Epidermal melanocyte (primary cell): ENCODE results near the gene C2orf92.
A peak's percentile ranks its signal among the peaks of the same experiment; 100 is the strongest.
"Not testable (repeated sequence)": the region's sequence is repeated elsewhere in the genome, so short reads cannot be mapped to it uniquely, and the experiment has no call there.

Experiments used
- DNase-seq: peaks from one replicate; pipeline ENCODE4 v3.0.0; 2011; ENCODE audit warnings: low spot score; ENCODE audit not compliant: insufficient read length

Gene C2orf92

DNA sequence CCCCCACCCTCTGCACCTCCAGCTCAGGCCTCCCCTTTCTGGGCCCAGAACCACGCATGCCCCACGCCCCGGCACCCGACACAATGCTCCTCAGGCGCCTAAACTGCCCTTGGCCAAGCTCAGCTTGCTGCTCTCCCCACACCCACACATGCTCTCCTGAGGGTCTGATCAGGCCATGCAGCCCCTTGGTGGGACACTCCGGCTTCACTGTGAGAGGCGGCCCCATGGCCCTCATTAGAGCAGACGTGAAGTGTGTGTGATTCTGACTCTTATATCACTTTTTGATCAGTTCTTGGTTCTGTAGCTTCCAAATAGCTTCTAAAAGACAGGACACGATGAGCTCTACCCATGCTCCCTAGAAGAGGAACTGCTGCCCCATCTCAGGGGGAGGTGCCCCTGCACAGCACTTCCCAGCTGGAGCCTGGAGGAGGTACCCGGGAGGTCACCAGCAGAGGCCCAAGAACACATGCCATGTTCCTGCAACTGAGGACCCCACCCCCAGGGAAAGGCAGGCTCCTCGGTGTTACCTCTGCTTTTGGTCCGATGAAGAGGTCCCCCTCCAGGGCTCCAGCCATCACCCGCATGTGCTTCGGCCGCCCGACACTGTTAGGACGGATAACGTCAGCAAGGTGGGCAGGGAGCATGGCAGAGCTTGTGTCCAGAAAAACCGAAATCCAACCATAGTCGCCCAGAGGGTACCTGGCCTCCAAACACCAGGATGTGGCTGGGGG lies 9.3 kb upstream of the C2orf92 start:
- no peak for DNase-seq

DNA sequence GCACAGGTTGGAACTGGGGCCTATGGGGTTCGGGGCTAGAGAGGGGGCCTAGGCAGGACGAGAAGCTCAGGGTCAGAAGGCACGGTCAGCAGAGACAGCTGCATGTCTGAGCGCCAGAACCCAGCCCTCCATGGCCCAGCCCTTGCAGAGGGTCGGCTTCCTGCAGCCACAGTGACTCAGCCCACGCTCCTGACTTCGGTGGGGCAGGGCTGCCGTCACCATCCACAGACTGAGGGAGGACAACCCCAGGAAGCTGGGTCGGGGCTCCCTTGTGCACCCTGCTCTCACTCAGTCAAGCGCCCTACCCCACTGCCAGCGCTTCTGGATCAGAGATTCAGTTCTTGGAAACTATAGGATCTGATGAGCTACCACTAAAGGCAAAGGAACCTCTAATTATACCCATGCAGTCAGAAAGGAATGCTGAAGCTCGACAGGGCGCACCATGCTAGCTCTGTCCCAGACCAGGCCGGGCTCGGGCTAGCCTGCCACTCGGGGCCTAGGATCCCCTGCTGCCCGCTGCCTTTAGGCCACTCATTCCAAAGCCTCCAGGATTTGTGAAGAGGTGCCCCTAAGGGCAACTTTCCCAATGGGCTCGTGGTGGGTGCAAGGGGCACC lies 8.6 kb upstream of the C2orf92 start:
- peak; percentile 10 for DNase-seq

DNA sequence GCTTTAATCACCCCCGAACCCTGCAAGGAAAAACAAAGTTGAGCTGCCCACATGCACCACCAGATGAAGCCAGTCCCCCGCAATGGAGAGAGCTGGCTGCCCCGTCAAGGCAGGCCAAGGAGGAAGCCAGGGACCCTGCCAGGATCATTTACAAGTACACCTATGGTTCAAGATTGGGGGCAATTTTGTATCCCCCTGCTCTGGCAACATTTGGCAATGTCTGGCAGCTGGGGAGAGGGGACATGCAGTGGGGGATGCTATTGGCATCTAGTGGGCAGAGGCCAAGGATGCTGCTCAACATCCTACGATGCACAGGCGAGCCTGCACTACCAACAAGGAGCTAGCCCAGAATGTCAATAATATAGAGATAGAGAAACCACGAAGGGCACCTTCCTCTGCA lies 7.6 kb upstream of the C2orf92 start:
- no peak for DNase-seq

DNA sequence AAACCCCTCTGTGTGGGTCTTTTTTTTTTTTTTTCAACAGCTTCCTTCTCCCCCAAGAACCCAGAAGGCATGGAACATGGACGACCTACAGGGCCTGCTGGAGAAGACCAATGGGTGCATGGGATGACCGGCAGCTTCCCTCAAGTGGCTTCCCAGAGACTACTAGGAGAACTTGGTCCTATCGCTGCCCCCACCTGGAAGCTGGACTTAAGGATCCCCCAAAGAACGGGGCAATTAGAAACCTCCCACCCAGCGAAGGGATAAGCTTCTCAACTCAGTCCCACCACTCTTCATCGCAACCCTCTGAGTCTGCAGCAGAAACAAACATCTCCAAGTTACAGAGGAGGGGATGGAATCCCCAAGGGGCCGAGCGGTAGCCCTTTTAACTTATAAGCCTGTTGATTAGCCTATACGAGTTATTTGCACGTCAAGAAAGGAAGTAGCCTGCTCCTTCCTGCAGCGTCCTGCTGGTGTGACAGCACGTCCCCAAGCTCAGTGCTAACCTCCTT lies 7.1 kb upstream of the C2orf92 start:
- DNase-seq, result peak; percentile 12

DNA sequence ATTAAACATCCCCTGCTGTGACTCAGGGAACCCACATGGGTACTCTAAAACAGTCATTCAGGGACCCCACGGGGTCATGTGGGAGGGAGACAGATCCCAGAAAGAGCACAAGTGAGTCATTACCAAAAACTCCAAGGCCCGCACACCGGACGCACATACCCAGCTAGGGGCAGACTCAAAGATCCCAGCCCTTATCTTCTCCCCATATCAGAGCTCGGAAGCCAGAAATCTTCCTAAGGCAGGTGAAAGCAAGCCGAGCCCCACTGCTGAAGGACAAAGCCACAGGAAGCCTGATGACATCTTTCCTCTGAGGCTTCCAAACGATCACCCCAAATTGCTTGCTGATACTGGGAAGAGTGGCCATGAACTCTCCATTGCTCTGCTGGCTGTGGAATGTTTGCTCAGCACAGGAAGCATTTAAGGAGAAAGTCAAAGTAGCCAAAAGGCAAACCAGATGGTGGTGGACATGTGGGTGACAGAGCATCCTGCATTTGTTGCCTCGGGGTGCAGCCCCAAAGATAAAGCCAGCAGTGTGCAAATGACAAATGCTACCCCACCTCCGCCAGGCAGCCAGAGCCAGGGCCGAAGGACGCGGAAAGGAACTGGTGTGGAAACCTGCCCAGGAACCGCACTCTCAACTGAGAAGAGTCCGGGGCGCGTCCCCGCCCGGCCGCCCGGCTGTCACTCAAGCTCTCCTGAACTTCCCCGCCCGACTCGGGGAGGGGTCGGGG lies 6.5 kb upstream of the C2orf92 start:
- peak; percentile 60 for DNase-seq

DNA sequence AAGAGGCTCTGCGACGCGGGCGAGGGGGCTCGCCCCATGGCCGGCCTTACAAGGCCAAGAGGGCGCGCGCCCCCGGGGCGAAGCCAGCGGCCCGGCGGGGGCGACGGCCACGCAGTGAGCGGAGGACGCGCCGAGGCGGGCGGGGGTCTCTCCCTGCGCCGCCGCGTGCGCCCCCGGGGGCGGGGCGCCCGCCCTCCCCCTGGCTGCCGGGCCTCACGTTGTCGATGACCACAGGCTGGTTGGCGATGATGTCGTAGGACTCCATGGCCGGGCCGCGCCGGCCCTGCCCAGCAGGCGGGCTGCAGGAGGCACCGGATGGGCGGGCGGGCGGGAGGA lies 5.9 kb upstream of the C2orf92 start:
- no peak for DNase-seq

DNA sequence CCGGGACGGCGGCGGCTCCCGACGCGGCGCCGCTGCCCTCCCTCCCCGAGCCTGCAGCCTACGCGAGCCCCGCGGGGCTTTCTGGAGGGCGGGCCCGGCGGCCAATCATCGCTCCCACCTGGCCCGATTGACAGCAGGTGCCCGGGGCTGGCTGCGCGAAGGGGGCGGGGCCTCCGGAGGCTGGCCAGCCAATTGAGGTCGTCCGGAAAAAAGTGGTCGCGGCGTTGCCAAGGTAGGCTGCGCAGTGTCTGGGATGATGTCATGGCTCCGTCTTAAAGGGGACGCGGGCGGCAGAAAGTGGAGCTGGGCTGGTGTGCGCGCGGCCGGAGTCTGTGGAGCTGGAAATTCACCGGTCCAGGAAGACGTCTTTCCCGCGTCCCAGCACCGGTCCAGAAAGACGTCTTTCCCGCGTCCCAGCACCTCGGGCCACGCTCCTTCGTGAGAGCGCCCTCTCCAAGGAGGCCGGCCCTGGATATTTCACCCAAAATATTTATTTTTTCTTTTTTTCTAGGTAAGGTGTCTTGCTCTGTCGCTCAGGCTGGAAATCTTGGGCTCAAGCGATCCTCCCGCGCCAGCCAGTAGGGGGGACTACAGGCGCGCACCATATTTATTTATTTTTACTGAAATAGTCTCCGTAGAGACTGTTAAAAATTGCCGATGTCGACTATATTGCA lies 5.4 kb upstream of the C2orf92 start, which contains the start of gene ACTR1B:
TSS of gene ACTR1B (minus strand) at position 83 of the 674 bp plus-strand sequence. CDS start 154 bp downstream, outside the sequence.
- DNase-seq, result peak; percentile 85

DNA sequence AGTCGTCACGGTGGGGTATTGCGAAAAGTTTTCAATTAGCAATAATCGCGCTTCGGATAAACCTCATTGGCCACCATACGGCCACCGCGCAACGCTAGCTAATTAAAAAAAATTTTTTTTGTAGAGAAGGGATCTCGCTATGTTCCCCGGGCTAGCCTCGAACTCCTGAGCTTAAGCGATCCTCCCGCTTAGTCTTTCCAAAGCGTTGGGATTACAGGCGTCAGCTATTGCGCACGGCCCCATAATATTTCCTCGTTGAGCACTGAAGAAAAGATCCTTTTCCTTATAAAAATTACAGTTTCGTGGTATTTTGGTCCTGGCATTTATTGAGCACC lies 4.9 kb upstream of the C2orf92 start:
- no peak for DNase-seq

DNA sequence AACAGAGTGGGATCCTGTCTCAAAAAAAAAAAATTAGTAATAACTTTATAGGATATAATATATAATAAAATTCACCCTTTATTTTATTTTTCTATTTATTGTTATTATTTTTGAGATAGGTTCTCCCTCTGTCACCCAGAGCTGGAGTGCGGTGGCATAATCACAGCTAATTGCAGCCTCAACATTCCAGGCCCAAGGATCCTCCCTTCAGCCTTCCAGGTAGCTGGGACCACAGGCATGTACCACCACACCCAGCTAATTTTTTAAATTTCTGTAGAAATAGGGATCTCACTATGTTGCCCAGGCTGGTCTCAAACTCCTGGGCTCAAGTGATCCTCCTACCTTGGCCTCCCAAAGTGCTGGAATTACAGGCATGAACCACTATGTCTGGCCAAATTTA lies 958 bp downstream of the C2orf92 start:
- DNase-seq, result no peak

DNA sequence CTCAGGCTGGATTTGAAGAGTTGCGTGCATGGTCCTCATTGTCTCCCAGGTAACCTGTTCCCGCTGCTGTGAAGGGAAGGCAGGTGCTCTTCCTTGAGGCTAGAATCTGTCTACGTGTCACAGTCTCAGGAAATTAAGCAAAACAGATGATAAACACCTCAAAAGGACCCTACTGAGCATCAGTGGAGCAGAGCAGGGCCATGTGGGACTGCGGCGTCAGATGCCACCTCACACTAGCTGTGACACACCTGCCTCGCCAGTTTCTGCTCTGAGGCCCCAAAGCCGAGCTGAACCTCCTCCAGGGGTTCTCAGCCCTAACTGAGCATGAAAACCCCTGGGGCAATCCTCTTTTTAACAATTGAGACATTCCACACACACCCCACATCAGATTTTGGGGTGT lies 2.0 kb downstream of the C2orf92 start:
- no peak for DNase-seq

DNA sequence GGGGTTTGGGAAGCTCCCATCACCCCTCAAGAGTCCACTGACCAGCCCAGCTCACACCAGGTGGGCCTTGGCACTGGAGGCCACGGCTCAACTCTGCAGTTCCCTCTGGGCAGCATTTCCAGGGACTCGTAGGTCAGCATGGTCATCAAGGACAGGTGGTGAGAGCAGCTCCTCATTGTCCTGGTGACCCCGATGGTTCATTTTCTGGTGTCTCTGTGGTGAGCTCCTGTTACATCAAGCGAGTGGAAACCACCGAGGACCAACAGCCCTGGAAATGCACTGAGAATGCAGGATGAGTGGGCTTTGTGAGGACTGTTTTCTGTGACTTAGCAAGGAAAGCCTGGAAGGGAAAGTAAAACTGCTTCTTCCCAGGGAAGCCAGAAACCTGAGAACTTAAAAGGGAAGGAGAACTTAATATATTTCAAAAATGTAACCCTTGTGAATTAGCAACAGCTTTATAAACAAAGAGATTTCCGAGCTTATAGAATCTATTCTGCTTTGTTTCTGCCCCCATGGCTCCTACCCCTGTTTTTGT lies 3.2 kb downstream of the C2orf92 start:
- DNase-seq, result not testable (repeated sequence)

DNA sequence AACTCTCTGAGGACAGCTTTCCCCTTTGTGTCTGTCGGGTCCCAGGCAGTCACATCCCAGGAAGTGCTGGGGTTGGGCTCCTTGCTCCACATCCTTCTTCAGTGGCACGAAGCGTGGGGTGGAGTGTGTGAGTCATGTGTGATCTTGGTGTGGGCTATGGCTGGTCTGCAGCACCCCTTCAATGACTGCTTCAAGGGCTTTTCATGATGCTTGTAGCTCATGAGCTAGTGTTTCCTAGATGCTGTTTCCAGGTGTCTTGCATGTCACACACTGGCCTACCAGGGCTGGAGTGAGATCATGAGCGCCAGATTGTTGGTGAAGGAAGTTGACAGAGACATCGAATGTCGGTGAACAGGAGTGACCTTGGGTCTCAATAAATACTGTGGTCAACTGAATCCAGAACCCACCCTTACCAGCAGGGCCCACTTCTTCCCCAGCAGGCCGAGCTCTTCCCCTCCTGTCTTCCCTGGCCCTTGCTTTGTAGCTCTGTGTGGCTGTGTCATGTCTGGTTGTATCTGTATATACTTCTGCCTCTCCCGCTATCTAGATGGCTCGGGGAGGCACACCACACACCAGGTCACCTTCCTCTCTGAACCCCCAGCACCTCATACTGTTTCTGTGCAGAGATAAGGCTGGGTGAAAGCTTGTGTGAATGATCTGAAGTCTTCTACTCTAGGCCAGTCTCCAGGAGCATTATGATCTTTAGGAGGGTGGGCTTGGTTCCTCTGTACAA lies 3.8 kb downstream of the C2orf92 start:
- no peak for DNase-seq

DNA sequence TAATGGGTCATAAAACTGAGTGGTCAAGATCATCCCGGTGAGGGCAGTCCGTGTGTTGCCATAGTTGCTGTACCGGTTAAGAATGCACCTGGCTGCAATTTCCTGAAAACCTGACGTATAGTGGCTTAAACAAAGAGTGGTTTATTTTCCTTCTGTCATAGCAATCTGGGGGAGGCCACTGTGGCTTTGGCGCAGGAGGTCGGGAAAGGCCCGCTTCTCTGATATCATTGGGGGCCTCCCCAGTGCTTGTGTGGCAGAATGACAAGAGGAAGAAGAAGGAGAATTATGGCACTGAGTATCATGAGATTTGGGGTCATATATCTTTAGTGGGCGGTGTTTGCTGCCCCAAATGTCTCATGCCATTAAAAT lies 4.4 kb downstream of the C2orf92 start:
- DNase-seq, result no peak

DNA sequence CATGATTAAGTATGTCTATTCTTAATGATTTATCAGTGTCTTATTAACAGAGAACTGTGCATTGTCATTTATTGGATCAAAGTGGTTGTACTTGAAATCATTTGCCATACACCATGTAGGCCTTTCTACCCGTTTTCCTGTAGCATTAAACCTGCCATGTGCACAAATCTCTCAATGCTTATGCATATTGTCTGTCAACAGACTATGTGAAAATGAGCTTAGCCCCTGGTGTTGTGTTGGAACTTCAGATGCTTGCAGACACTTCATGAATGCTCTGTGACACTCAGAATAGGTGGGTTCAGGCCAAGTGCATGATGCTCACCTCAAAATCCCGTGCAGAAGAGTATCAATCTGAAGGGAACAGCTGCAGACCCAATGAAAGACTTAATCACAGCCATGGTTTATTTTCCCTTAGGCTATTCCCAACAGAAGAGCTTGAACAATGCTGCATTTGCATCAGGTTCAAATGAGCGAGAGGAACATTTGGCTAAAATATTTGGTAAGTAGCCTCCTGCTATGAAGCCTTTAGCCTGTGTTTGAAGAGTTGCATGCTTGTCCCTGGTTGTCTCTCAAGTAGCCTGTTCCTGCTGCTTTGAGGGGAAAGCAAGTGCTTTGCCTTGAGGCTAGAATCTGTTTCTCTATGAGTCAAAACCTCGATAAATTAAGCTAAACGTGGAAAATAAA lies 6.1 kb downstream of the C2orf92 start:
- no peak for DNase-seq

DNA sequence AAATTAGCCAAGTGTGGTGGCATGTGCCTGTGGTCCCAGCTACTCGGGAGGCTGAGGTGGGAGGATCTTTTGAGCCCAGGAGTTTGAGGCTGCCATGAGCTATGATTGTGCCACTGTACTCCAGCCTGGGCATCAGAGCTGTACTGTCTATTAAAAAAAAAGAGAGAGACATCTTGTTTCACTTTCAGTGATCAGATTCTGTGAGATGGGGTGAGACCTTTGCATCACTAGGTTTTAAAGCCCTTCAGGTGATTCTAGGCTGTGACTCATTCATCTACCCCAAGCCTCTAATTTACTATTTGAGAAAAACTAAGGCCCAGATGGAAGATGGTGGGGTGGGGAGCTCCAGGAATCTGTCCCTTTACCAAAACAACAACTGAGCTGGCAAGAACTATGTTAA lies 7.1 kb downstream of the C2orf92 start:
- no peak for DNase-seq

DNA sequence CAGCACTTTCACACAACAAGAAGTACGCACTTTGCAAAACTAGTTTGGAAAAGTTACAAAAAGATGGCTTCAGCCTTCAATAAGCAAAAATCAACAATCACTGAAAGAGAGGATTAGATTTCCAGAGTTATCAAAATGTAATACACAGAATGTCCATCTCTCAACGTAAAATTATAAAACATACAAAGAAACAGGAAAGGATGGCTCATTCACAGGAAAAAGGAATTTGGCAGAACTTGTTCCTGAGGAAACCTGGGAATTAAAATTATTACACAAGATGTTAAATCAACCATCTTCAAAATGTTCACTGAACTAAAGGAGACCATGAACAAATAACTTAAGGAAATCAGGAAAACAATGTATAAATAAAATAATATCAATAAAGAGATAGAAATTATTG lies 8.0 kb downstream of the C2orf92 start:
- no peak for DNase-seq

DNA sequence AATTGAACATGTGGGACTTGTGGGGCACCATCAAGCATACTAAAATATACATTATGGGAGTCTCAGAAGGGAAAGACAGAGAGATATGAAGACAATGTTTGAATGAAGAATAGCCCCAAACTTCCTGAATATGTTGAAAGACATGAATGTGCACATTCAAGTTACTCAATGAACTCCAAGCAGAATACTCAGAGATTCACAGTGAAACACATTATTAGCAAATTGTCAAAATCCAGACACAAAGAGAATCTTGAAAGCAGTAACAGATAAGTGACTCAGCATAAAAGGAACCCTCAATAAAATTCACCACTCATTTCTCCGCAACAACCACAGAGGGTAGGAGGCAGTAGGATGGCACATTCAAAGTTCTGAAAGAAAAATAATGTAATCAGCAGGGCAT lies 8.8 kb downstream of the C2orf92 start:
- no peak for DNase-seq

DNA sequence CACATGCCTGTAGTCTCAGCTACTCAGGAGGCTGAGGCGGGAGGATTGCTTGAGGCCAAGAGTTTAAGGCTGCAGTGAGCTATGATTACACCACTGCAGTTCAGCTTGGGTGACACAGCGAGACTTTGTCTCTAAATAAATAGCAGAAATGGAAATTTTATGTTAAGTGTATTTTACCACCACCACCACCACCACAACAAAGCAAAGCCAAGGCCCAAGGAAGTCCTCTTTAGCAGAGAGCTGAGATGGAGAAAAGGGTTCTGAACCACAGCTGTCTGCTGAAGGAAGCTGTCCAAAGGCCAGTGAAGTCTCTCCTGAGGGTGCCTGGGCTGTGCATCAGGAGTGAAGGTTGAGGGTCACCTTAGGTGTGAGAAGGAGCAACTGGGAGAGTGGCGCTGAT lies 17.7 kb downstream of the C2orf92 start:
- DNase-seq, result not testable (repeated sequence)

DNA sequence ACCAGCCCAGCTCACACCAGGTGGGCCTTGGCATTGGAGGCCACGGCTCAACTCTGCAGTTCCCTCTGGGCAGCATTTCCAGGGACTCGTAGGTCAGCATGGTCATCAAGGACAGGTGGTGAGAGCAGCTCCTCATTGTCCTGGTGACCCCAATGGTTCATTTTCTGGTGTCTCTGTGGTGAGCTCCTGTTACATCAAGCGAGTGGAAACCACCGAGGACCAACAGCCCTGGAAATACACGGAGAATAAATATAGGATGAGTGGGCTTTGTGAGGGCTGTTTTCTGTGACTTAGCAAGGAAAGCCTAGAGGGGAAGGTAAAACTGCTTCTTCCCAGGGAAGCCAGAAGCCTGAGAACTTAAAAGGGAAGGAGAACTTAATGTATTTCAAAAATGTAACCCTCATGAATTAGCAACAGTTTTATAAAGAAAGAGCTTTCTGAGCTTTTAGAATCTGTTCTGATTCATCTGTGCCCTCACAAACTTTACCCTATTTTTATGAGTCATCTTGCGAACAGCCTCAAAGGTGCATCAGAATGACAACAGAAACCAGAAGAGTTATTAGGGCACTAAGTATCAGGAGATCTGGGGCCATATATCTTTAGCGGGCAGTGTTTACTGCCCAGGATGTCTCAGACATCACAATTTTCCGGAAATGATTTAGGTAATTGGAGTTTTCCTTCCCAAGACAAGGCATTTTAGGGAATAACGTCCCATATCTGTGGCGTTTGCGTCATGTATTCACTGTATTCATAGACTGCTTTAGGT lies 18.7 kb downstream of the C2orf92 start:
- DNase-seq, result no peak

DNA sequence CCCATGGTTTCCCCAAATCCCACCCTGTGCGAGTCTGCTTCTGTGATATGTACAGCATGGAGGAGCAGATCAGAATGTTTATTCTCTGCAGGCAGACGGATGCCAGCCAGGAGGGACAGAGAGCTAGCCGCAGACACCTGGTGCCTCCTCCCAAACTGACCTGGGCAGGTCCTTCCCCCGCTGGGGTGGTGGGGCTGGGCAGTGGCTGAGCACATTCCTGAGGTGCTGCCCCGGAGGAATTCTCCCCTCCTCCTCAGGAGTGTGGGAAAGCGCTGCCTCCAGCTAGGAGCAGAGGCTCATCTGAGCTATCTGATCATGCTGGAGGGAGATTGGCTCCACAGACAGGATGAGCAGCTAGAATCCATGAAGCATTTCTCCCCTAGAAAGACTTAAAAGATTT lies 21.7 kb downstream of the C2orf92 start:
- DNase-seq, result no peak
